Fibroblast of skin of left quadriceps (primary cell): ENCODE measurements around the gene TBC1D10B.

ENCODE experiments used
- DNase-seq, 2 experiments: peaks; one replicate each; pipeline ENCODE4 v3.0.0-alpha.2; 2013; ENCODE audit warnings: low read depth in 2 of 2

Gene TBC1D10B

GRCh38 chr16:30370456-30371247 is at the start of gene TBC1D10B:
TBC1D10B (minus strand) TSS chr16:30370494; CDS start chr16:30370183, 311 bp downstream.
- DNase-seq = peak; percentile 100

- no peak for DNase-seq
Measured at GRCh38 chr16:30418350-30419181, 48.3 kb upstream of the TBC1D10B start.

DNA sequence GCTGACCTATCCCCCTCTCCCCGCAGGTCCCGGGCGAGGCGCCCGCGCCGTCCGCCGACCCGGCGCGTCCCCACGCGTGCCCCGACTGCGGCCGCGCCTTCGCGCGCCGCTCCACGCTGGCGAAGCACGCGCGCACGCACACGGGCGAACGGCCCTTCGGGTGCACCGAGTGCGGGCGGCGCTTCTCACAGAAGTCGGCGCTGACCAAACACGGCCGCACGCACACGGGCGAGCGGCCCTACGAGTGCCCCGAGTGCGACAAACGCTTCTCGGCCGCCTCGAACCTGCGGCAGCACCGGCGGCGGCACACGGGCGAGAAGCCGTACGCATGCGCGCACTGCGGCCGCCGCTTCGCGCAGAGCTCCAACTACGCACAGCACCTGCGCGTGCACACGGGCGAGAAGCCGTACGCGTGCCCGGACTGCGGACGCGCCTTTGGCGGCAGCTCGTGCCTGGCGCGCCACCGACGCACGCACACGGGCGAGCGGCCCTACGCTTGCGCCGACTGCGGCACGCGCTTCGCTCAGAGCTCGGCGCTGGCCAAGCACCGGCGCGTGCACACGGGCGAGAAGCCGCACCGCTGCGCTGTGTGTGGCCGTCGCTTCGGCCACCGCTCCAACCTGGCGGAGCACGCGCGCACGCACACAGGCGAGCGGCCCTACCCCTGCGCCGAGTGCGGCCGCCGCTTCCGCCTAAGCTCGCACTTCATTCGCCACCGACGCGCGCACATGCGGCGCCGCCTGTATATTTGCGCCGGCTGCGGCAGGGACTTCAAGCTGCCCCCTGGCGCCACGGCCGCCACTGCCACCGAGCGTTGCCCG is 47.4 kb upstream of the TBC1D10B start:
- peak; percentile 74 to 78 for DNase-seq

DNA sequence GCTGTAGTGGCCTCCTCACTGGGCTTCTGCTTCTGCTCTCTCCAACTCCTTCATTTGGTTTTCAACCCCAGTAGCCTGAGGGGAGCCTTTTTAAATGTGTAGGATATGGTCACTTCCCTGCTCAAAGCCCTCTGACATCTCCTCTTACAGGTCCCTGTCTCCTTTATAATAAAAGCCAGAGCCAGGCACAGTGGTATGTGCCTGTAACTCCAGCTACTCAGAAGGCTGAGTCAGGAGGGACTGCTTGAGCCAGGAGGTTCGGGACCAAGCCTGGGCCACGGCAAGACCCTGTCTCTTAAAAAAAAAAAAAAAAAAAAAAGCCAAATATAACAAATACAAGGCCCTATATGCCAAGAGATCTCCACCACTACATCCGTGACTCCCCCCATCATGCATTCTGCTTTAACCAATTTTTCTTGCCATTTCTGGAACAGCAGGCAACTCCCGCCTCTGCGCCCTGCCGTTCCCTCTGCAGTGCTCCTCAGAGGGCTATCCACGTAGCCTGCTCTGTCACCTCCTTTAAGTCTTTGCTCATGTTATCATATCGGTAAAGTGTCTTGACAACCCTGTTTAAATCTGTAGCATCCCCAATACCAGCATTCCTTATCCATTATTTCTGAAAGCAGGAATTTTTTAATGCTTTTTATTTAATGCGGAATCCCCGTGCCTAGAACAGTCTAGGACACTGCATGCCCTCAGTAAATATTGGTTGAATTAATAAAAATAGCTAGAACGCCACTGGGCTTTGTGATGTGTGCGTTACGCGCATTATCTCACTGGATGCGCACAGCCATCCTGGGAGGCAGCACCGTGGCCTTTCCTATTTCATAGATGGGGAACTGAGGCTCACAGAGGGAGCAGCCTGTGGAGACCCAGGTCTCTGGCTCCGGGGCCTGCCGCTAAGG is 46.6 kb upstream of the TBC1D10B start:
- no peak for DNase-seq

GRCh38 chr16:30416047-30416603 is 45.8 kb upstream of the TBC1D10B start:
- no peak for DNase-seq

DNA sequence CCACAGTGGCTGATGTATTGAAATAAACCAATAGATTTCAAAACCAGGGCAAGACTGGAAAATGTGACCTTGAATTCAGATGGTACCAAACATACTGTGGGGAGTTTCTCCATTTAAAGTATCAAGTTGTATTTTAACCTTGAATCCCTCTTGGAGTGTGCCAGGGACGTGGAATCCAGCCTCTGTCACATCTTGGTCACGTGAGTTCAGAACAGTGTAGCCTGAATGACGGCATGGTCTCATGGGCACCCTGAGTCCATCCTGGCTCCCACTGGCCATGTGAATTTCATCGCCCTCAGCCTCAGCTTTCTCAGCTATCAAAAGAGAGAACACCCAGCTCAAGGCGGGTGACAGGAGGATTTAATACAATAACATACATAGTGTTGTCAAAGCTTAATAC is 43.9 kb upstream of the TBC1D10B start:
- no peak for DNase-seq

- no peak for DNase-seq
Measured at GRCh38 chr16:30413112-30413806, 43.0 kb upstream of the TBC1D10B start.

- peak; percentile 62 to 69 for DNase-seq
Measured at GRCh38 chr16:30409125-30410060, 39.1 kb upstream of the TBC1D10B start.

DNA sequence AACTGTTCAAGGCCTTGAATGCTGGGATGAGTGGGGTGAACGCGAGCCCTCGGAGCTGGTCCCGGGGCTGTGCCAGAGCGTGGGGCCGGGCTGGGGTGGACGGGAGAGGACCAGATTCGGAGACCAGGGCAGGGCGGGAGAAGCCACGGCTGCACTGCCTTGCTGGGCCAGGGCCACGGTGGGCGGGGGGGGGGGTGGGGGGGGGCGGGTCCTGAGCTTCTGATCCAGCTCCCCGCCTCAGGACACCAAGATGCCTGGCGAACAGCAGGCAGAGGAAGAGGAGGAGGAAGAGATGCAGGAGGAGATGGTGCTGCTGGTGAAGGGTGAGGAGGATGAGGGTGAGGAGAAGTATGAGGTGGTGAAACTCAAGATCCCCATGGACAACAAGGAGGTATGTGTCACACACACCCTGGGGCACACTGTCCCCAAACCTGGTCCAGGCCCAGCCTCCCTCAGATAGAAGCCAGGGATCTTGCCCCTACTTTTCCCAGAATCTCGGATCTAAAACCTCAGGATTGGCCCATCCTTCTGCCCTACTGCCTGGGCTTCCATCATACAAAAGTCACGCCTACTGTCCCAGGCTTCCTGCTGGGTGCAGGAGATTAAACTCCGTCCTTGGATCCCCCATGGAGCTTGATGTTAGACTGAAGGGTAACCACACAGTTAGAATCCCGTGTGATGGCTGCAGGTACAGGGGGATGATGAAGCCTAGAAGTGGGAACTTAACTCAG is 37.7 kb upstream of the TBC1D10B start:
- no peak for DNase-seq

DNA sequence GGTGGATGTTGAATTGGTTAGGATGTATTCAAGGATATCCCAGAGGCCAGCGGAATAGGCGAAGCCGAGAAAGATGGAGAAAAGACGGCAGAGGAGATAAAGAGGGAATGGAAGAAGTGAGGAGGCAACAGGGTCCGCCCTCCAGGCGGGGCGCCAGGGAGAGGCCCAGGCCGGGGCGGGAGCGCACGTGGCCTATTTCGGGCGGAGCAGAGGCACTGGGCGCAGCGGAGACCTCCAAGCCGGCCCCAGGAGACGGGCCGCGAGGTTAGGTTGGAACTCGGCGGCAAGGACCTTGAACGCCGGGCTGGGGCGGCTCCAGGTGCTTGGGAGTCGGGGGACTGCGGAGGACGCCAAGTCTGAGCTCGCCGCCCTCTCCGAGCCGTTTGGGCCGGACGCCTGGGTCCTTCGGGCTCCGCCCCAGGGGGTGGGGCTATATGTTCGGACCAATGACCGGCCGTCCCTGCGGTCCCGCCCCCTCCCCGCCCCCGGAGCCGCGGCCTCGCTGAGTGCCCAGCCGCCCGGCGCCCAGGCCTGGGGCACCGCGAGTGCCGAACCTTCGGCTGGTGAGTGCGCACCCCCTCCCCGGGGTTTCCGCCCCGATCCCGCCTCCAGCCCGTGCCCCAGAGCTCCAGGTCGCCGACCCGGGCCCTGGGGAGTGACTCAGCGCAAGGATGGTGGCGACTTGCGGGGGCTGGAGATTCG is 37.0 kb upstream of the TBC1D10B start, which contains the start of gene ZNF771:
Gene ZNF771, plus strand, starts transcription at position 505 of the 702 bp plus-strand sequence. CDS start 448 bp downstream, outside the sequence.
- DNase-seq = peak; percentile 73 to 74

- no peak for DNase-seq
Measured at GRCh38 chr16:30406795-30407101, 36.5 kb upstream of the TBC1D10B start.

DNA sequence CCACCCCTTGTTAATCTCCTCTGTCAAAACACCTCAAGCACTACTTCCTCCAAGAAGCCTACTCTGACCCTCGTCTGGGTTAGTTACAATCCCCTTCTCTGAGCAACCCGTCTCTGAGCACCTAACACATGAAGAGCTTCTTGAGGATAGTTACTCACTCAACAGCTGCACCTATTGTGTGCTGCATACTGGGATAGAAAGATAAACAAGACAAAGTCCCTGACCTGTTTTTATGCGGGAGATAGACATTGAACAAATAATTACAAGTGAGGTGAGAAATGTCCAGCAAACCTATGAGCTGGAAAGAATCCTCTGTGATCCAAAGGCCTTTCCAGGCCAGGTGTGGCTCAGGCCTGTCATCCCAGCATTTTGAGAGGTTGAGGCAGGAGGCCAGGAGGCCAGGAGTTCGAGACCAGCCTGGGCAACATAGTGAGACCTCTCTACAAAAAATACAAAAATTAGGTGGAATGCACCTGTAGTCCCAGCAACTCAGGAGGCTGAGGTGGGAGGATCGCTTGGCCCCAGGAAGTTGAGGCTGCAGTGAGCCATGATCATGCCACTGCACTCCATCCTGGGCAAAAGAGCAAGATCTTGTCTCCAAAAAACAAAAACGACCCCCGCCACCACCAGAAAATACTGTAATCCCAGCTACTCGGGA is 31.6 kb upstream of the TBC1D10B start:
- DNase-seq = no peak

DNA sequence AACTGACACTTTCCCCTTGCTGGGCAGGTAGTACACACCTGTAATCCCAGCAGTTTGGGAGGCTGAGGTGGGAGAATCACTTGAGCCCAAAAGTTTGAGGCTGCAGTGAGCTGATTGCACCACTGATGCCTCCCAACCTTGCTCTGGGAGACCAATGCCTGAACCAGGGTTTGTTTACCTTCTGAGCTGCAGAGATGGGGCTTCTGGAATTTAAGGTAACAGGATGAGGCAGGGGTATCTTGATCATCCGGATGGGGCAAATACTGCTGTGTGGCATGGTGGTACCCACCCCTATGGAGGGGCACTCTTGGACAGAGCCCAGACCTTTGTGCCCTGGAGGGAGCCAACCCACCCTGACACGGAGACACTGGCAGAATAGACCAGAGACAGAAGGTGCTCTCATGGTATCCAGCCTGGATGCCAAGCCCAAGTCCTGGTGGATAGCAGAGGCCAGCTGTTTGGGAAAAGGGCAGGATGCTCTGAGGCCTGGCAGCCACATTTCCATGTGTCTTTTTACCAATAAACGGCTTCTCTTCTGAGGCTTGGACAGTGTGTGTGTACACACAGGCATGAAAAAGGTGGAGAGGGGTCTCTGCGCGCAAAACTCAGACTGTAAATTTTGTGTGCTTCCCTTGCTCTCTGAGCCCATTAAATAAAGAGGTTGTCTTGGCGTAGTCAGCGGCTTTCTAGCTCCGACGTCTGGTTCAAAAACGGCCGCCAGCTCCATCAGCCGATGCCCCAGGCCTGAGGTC is 29.3 kb upstream of the TBC1D10B start:
- no peak for DNase-seq

DNA sequence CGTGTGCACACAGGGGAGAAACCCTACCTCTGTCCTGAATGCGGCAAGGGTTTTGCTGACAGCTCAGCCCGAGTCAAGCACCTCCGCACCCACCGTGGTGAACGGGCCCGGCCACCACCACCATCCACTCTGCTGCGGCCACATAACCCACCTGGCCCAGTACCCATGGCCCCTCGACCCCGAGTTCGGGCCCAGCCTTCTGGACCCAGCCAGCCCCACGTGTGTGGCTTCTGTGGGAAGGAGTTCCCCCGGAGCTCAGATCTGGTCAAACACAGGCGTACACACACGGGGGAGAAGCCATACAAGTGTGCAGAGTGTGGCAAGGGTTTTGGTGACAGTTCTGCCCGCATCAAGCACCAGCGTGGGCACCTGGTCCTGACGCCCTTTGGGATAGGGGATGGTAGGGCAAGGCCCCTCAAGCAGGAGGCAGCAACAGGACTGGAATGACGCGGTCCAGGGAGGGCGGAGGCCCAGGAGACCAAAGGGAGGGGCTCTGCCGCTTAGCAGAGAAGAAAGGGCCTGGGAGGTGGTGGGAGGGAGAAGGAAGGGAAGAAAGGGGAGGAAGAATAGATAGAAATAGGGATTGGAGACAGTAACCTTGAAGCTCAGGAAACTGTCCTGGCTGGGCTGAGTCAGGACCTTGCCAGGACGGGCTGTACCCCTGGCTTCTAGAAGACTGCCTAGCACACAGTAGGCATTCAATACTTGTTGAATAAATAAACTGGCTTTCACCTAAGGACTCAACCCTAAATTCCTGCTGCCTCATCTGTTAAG is 28.6 kb upstream of the TBC1D10B start:
- DNase-seq = no peak
